Fibroblast of skin of left biceps (primary cell): ENCODE data around the gene ANP32A.
A peak's percentile ranks its signal among the peaks of the same experiment; 100 is the strongest.
"Not testable (repeated sequence)": the region's sequence is repeated elsewhere in the genome, so short reads cannot be mapped to it uniquely, and the experiment has no call there.

Source experiments
- DNase-seq, 2 experiments: peaks; one replicate each; pipeline ENCODE4 v3.0.0-alpha.2; 2013; ENCODE audit warnings: low read depth in 2 of 2

The ANP32A gene

GRCh38 chr15:68781766-68782588 lies 38.7 kb downstream of the ANP32A start:
- DNase-seq = no peak

- no peak for DNase-seq
Observed at GRCh38 chr15:68781217-68781616, 39.5 kb downstream of the ANP32A start.

GRCh38 chr15:68778876-68779275 lies 41.8 kb downstream of the ANP32A start:
- DNase-seq = no peak

GRCh38 chr15:68776477-68777270 lies 44.0 kb downstream of the ANP32A start:
- DNase-seq = no peak

GRCh38 chr15:68775671-68776476 lies 44.8 kb downstream of the ANP32A start:
- DNase-seq = peak; percentile 39 to 42

- no peak for DNase-seq
Observed at GRCh38 chr15:68775236-68775577, 45.5 kb downstream of the ANP32A start.

- DNase-seq = peak in 1 of 2 experiments; percentile 28
Observed at GRCh38 chr15:68774521-68775235, 46.0 kb downstream of the ANP32A start.

- no peak for DNase-seq
Observed at GRCh38 chr15:68774120-68774519, 46.6 kb downstream of the ANP32A start.

- DNase-seq = no peak
Observed at GRCh38 chr15:68773036-68773435, 47.7 kb downstream of the ANP32A start.

GRCh38 chr15:68770216-68770615 lies 50.5 kb downstream of the ANP32A start:
- no peak for DNase-seq

GRCh38 chr15:68769702-68770101 lies 51.0 kb downstream of the ANP32A start:
- no peak for DNase-seq

GRCh38 chr15:68768321-68768720 lies 52.4 kb downstream of the ANP32A start:
- peak; percentile 39 for DNase-seq

GRCh38 chr15:68767833-68768232 lies 52.9 kb downstream of the ANP32A start:
- DNase-seq = no peak

- DNase-seq = no peak
Observed at GRCh38 chr15:68765602-68766368, 54.9 kb downstream of the ANP32A start.

GRCh38 chr15:68764090-68764489 lies 56.6 kb downstream of the ANP32A start:
- DNase-seq = no peak

GRCh38 chr15:68763063-68763462 lies 57.6 kb downstream of the ANP32A start:
- DNase-seq = no peak

- not testable (repeated sequence) for DNase-seq
Observed at GRCh38 chr15:68759982-68760579, 60.6 kb downstream of the ANP32A start.

- DNase-seq = no peak
Observed at GRCh38 chr15:68755731-68756130, 65.0 kb downstream of the ANP32A start.

- no peak for DNase-seq
Observed at GRCh38 chr15:68751622-68752021, 69.1 kb downstream of the ANP32A start.

- peak in 1 of 2 experiments; percentile 19 for DNase-seq
Observed at GRCh38 chr15:68749793-68750192, 70.9 kb downstream of the ANP32A start.
